Stimulated activated CD4-positive, alpha-beta T cell treated with anti-CD3 and anti-CD28 coated beads, TNF-alpha, amount 100 ng/mL, for 4 hours (primary cell): ENCODE results near the gene CMTM4.

Experiments
- DNase-seq, 3 experiments: peaks; one replicate each; pipeline ENCODE4 v3.0.0-alpha.2; 2020; ENCODE audit warnings: low read depth in 3 of 3

The CMTM4 gene

DNA sequence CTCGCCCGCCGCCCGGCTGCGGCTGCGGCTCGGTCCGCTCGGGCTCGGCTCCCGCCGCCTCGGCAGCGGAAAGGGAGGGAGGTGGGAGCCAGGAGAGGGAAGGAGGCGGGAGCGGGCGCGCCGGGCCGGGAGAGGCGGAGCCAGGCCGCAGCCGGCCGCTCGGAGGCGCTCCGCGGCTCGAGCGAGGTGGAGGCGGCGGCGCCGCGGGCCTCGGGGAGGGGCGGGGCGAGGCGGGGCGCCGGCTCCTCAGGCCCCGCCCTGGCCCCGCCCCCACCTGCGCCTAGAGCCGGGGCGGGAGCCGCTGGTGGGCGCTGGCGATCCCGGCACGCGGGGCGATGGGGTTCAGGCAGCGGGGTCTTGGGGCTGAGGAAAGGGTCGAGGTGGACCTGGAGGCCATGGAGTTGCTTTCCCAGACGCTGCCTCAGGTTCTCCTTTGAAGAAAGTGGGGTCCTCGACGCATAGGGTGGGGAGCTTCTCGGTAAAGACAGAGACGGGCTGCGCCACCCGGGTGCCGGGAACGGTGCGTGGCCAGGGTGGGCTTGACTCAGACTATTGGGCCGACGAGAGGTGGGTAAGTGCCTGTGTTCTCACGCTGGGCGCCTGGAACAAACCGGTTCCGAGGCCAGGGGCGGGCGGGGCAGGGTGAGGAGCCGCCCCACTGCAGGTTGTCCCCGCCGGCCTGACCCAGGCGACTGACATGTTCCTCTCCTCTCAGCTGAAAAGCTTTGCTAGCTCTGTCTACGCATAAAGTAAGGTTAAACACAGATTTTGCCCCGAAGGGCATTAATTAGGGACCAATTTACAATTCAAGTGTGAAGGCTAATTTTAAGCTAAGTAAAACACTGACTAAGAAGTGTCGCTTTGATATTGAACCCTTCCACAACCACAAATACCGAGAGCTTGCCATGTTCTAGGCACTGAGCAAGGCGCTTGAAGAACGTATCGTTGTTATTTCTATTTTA, at the start of gene CMTM4:
Gene CMTM4, minus strand, starts transcription at position 75 of the 962 bp plus-strand sequence. CDS start 218 bp downstream, outside the sequence.
- DNase-seq = peak; percentile 52 to 68 (median 55)

DNA sequence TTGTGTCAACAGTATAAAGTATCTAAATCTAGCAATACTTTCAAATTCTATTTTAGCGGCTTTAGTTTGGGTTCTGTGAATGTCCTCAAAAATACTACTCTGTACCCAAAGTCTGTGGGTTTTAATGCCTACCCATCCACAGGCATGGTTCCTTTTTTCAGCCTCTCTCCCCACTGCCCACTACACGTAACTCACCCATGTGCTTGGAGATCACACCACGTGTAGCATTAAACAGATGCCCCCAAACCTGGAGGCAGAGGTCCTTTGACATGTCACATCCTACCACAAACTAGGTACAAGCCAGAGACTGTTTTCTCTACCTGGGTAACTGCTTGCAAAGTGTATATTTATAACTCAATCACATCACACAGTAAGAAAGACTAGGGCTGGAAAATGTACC, 49.5 kb upstream of the CMTM4 start:
- DNase-seq = no peak

DNA sequence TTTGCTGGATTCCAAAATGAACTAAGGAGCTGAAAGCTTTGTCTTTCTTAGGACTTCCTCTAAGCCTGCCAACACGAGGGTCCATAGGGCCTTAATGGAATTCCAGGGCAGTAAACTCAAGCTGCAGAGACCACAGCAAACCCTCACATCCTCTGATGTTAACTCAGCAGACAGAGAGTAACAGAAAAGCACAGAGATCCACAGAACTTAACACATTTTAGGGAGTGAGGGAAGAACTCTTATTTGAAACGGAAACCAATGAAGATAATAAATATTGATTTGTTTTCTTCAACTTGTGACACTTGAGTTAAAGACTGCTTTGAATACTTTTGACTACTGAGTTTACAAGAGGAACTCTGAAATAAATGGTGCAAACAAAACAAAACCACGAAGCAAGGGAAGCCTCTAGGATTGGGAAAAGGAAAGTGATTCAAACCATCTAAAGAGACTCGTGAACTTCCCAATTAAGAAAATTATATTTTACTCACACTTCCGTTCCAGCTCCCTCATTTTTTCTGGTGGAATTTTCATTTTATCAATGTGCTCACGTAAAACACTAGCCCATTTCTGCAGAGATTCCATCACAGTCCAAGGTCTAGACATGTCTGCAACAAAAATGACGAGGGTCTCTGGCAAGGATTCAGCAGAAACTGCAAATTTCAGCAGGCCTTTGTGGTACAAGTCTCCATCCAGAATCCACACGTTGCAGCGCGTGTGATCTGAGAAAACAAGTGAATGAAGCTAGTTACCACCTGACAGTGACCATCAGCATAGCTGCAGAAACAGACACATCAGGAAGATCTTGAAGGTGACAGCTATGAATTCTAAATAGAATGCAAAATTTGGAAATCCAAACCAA, 45.6 kb upstream of the CMTM4 start:
- no peak for DNase-seq

DNA sequence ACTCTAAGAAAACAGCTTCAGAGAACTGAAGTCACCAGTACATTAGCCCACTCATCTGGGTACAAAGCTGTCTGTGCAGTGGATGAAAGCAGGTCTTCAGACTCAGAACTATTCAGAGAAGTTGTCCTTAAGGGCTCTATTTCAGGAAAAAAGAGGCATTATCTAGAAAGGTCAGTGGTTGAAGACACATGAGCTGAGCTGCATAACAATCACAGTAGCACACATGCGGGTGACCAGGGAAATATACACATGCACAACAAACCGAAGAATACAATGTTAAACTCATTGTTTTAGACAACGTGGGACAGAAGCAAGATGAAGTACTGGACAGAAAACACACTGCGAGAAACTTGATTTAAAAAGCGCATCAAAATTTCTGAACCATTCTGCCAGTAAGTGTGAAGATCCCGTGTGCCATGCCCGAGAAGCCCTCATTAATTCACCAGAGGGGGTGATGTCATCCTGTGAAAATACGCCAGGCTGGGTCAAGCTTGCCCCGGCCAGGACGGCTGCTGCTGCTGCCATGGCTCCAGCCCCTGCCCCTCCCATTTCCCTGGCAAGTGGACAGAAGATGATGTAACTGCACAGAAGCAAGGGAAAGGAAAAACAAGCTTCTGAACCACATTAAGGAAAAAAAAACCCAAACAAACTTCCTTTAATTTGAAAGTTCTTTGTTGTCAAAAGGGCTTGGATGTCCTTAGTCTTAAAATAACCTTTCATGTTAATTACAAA, 44.8 kb upstream of the CMTM4 start:
- no peak for DNase-seq

DNA sequence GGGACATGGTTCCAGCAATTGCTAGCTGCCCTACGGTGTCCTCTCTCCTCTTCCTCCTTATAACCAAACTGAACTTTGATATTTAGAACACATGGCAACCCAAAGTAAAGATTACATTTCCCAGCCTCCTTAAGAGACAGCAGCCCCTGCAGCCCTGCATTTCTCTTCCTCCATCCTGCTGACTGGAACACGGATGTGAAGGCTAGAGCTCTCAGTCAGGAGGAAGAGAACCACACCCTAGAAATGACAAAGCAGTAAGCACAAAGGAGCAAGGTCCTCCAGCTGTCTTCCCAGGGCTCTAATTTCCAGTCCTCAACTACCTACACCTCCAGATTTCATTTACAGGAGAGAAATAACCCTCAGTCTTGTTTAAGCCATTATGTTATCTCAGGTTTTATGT, 44.0 kb upstream of the CMTM4 start:
- no peak for DNase-seq

GRCh38 chr16:66740010-66740409, 43.5 kb upstream of the CMTM4 start:
- no peak for DNase-seq

DNA sequence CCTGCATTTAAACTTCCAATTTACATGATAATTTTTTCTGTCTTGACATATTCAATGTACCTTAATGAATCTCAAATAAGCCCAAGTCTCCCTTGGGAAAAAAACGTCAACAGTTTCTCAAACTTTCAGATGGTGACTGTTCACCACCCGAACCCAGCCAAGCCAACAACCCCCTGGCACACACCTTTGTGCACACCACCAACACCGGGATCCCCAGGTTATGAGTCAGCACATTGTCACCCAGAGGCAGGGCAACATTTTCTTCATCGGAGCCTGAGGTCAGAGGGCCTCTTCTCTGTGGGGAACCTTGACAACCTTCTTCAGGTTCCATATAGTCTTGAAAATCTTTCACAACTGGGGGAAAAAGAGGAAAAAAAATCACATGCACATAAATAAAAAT, 39.3 kb upstream of the CMTM4 start:
- no peak for DNase-seq

GRCh38 chr16:66731101-66731500, 34.6 kb upstream of the CMTM4 start:
- no peak for DNase-seq

GRCh38 chr16:66728804-66729203, 32.3 kb upstream of the CMTM4 start:
- no peak for DNase-seq

- DNase-seq = no peak
Observed at GRCh38 chr16:66728117-66728787, 31.7 kb upstream of the CMTM4 start.

DNA sequence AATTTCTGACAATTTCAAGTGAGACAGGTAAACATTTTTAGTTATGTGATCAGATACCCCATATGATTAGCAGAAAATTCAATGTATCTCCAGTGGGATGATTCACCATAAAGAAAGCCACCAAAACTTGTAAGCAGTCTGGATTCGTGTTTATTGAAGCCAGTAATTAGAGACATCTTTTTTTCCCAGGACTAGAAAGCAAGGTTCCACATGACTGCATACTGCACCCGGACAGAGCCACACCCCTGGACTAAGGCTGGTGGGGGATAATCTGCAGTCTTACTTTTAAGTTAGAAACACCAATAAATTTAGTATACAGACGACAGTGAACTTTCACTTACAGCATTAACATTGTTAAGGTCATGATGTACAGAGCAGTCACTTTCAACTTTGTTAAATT, 24.2 kb upstream of the CMTM4 start:
- DNase-seq = no peak

DNA sequence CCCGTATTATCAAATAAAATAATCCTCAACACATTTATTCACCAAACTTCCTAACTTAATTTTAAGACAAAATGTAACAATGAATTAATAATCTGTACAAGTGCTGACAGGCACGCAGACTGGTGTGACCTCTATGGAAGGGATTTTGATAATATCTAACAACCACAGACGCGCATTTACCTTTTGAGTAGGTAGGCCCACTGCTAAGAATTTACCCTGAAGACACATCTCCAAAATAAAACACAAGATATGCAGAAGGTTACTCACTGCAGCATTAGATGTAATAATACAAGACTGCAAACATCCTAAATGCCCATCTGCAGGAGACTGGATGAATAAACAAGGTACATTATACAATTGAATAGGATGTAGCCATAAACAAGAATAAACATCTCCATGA, 22.7 kb upstream of the CMTM4 start:
- DNase-seq = no peak

DNA sequence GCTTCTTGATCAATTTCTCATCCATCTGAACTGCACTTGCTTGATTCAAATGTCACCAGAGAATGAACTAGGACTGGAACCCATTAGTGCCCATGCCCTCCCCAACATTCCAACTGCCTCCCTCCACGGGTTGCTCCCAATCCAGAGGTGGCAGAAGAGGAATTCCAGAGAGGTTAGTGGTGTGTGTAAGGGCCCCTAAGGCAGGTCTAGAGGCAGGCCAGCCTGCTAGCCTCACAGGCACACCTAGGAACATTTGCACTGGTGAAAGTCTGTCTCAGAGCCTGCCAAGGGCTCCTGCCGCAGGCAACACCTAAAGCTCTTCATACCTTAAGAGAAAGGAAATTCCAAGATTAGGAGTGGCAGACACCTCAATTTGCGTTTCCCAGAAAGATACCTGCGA, 21.2 kb upstream of the CMTM4 start:
- DNase-seq = no peak

- no peak for DNase-seq
Observed at GRCh38 chr16:66717112-66717675, 20.7 kb upstream of the CMTM4 start.

GRCh38 chr16:66714654-66715307, 18.2 kb upstream of the CMTM4 start:
- DNase-seq = no peak

DNA sequence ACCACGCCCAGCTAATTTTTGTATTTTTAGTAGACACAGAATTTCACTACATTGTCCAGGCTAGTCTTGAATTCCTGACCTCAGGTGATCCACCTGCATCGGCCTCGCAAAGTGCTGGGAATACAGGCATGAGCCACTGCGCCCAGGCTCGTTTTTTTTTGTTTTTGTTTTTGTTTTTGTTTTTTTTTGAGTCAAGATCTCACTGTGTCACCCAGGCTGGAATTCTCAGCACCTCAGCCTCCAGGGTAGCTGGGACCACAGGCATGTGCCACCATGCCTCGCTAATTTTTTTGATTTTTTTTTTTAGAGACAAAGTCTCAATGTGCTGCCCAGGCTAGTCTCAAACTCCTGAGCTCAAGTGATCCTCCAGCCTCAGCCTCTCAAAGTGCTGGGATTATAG, 17.5 kb upstream of the CMTM4 start:
- no peak for DNase-seq

GRCh38 chr16:66713076-66713475, 16.5 kb upstream of the CMTM4 start:
- no peak for DNase-seq

DNA sequence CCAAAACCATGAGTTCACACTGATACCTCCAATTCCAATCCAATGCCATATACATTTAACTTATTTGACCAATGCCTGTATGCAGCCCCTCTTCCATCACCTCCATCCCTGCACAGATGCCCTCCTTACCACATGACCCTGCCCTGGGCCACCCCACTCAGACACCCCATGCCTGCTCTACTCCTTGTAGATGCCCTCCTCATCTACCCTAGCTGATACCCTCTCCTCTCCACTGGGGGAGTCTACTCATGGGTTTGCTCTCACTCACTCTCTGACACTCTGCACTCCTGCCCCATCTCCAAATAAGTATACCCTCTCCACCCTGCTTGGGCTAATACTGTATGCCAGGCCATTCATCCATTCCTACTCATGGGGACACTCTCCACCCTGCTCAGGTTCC, 16.0 kb upstream of the CMTM4 start:
- no peak for DNase-seq

DNA sequence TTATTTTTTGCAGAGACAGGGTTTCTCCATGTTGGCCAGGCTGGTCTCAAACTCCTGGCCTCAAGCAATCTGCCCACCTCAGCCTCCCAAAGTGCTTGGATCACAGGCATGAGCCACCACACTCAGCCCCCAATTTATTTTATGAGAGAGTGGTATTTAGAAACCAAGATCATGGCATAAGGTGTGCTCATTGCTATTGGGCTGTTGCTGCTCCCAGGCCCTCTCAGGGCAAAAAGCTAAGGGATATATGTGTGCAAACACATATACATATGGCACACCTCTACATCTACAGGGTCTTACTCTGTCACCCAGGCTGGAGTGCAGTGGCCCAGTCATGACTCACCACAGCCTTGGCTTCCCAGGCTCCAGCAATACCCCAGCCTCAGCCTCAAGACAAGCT, 15.0 kb upstream of the CMTM4 start:
- no peak for DNase-seq

- DNase-seq = no peak
Observed at GRCh38 chr16:66706506-66706880, 9.9 kb upstream of the CMTM4 start.
